SK-N-SH (cell line): ENCODE data around the gene DAPP1. TPM values are rescaled to one million over a fixed set of nuclear protein-coding genes. Genes with fewer than 3 reads are reported as not detected.

Experiments used
- CTCF ChIA-PET: fragments of 300-600, 350-600 bp; formaldehyde crosslinking; extraction: SDS; loops from one replicate; lab custom pipeline; 2021; lab: Yijun Ruan, JAX
- POLR2A ChIA-PET: fragments of 350-600 bp; sonication (Branson Sonifier 250); formaldehyde crosslinking; extraction: SDS; loops from one replicate; lab custom pipeline; 2020; ENCODE audit warnings: antibody characterized with exemption, inconsistent platforms; lab: Yijun Ruan, JAX
- DNase-seq: peaks from one replicate; pipeline ENCODE4 v3.0.0; 2012
- H2AFZ ChIP-seq: fragments of 200-600 bp; sonication (generic); 2 replicates; pipeline ENCODE4 v1.8.1; 2016; ENCODE audit warnings: antibody characterized with exemption, mild to moderate bottlenecking, low read depth
- H3F3A ChIP-seq: fragments of 200-600 bp; sonication (generic); replicated peaks from 2 replicates; pipeline ENCODE3; 2016; ENCODE audit warnings: antibody characterized with exemption, mild to moderate bottlenecking; ENCODE audit not compliant: insufficient read depth
- H3K27ac ChIP-seq, 2 experiments: fragments of 200-500 bp in 1 of 2; fragments of 200-600 bp in 1 of 2; sonication (Bioruptor generic) in 1 of 2; sonication (generic), shearing (Covaris generic) in 1 of 2; 2 replicates each; pipeline versions ENCODE4 v1.5.1 to v1.6.1; 2014 to 2016; ENCODE audit warnings: low read depth in 2 of 2, inconsistent platforms in 1 of 2, low read length in 1 of 2, mild to moderate bottlenecking in 1 of 2, mixed read lengths in 1 of 2
- H3K27me3 ChIP-seq: fragments of 200-600 bp; sonication (generic), shearing (Covaris generic); 2 replicates; pipeline ENCODE4 v1.6.1; 2016; ENCODE audit warnings: mixed run types; ENCODE audit not compliant: insufficient read depth
- H3K36me3 ChIP-seq, 2 experiments: fragments of 200-500 bp in 1 of 2; fragments of 200-600 bp in 1 of 2; sonication (Bioruptor generic) in 1 of 2; sonication (generic) in 1 of 2; replicated peaks in 1 of 2; 2 replicates each; pipeline versions ENCODE3 to v1.5.1; 2014 to 2016; ENCODE audit warnings: low read length in 1 of 2, mild to moderate bottlenecking in 1 of 2; ENCODE audit not compliant: insufficient read depth in 2 of 2, control insufficient read depth in 1 of 2
- H3K4me1 ChIP-seq, 2 experiments: fragments of 200-500 bp in 1 of 2; fragments of 200-600 bp in 1 of 2; sonication (Bioruptor generic) in 1 of 2; sonication (generic), shearing (Covaris generic) in 1 of 2; 2 replicates each; pipeline versions ENCODE4 v1.5.1 to v1.6.1; 2014 to 2016; ENCODE audit warnings: low read depth in 1 of 2, low read length in 1 of 2, mixed run types in 1 of 2; ENCODE audit not compliant: insufficient read depth in 2 of 2, control insufficient read depth in 1 of 2
- H3K4me2 ChIP-seq: fragments of 200-600 bp; sonication (generic), shearing (Covaris generic); 2 replicates; pipeline ENCODE4 v1.6.1; 2017; ENCODE audit warnings: mixed run types
- H3K4me3 ChIP-seq, 2 experiments: fragments of 200-500 bp in 1 of 2; fragments of 200-600 bp in 1 of 2; sonication (Bioruptor generic) in 1 of 2; sonication (generic), shearing (Covaris generic) in 1 of 2; 2 replicates each; pipeline versions ENCODE4 v1.5.1 to v1.8.1; 2014 to 2016; ENCODE audit warnings: low read depth in 2 of 2, inconsistent platforms in 1 of 2, low read length in 1 of 2, mild to moderate bottlenecking in 1 of 2, mixed read lengths in 1 of 2, moderate library complexity in 1 of 2
- H3K79me2 ChIP-seq: fragments of 200-600 bp; sonication (generic); 2 replicates; pipeline ENCODE4 v1.8.1; 2017; ENCODE audit warnings: mild to moderate bottlenecking; ENCODE audit not compliant: insufficient read depth
- H3K9ac ChIP-seq: fragments of 200-600 bp; sonication (generic); 2 replicates; pipeline ENCODE4 v1.6.1; 2017; ENCODE audit warnings: mixed run types
- H3K9me2 ChIP-seq: fragments of 200-600 bp; sonication (generic); 2 replicates; pipeline ENCODE4 v1.6.1; 2017; ENCODE audit warnings: mixed run types
- H3K9me3 ChIP-seq: fragments of 200-600 bp; sonication (generic); 2 replicates; pipeline ENCODE4 v1.6.1; 2017; ENCODE audit warnings: mixed run types, mild to moderate bottlenecking, moderate library complexity
- H4K20me1 ChIP-seq: fragments of 200-600 bp; sonication (generic); 2 replicates; pipeline ENCODE4 v1.6.1; 2017; ENCODE audit warnings: mild to moderate bottlenecking, mixed run types; ENCODE audit not compliant: insufficient read depth
- CHD2 ChIP-seq: fragments of 150-350 bp; IDR thresholded peaks from 2 replicates; pipeline ENCODE4 v1.6.1; 2018; ENCODE audit warnings: low read length; ENCODE audit not compliant: partially characterized antibody
- ELF1 ChIP-seq: IDR thresholded peaks from 2 replicates; pipeline ENCODE4 v1.4.0; 2012
- FOSL2 ChIP-seq: IDR thresholded peaks from 2 replicates; pipeline ENCODE4 v1.4.0; 2012; ENCODE audit warnings: low read depth, mild to moderate bottlenecking, moderate library complexity, borderline replicate concordance
- GABPA ChIP-seq: IDR thresholded peaks from 2 replicates; pipeline ENCODE4 v1.4.0; 2012; ENCODE audit warnings: low read depth, mild to moderate bottlenecking
- GATA2 ChIP-seq: sonication (generic); formaldehyde crosslinking; IDR thresholded peaks from 2 replicates; pipeline ENCODE4 v1.5.0; 2020; ENCODE audit warnings: mild to moderate bottlenecking, missing genetic modification reagents
- JUND ChIP-seq: IDR thresholded peaks from 2 replicates; pipeline ENCODE4 v1.4.0; 2012
- MAX ChIP-seq: IDR thresholded peaks from 2 replicates; pipeline ENCODE4 v1.4.0; 2012; ENCODE audit warnings: low read depth
- MEF2A ChIP-seq: IDR thresholded peaks from 2 replicates; pipeline ENCODE4 v1.4.0; 2012; ENCODE audit warnings: low read depth, borderline replicate concordance
- PBX3 ChIP-seq: IDR thresholded peaks from 2 replicates; pipeline ENCODE4; 2012
- RAD21 ChIP-seq: IDR thresholded peaks from 2 replicates; pipeline ENCODE4 v1.6.1; 2012; ENCODE audit warnings: mild to moderate bottlenecking, low read length
- REST ChIP-seq: IDR thresholded peaks from 2 replicates; pipeline ENCODE4 v1.6.1; 2012; ENCODE audit warnings: mild to moderate bottlenecking, low read depth, low read length, moderate library complexity
- RXRA ChIP-seq: IDR thresholded peaks from 2 replicates; pipeline ENCODE4 v1.4.0; 2012; ENCODE audit warnings: low read depth, mild to moderate bottlenecking, borderline replicate concordance
- SIN3A ChIP-seq: IDR thresholded peaks from 2 replicates; pipeline ENCODE4 v1.6.1; 2012; ENCODE audit warnings: low read depth, mild to moderate bottlenecking, low read length, moderate library complexity, borderline replicate concordance
- SMC3 ChIP-seq: IDR thresholded peaks from 2 replicates; pipeline ENCODE4 v1.6.1; 2012; ENCODE audit warnings: low read depth, low read length, improper control_type of control experiment
- USF1 ChIP-seq: IDR thresholded peaks from 2 replicates; pipeline ENCODE4 v1.4.0; 2012; ENCODE audit warnings: low read depth, borderline replicate concordance
- USF2 ChIP-seq: fragments of 150-350 bp; IDR thresholded peaks from 2 replicates; pipeline ENCODE4 v1.6.1; 2017; ENCODE audit warnings: antibody characterized with exemption, low read length, low read depth, borderline replicate concordance
- YY1 ChIP-seq: IDR thresholded peaks from 2 replicates; pipeline ENCODE4 v1.4.0; 2012; ENCODE audit warnings: low read depth, mild to moderate bottlenecking
- WGBS: methylation state at CpG from one replicate; pipeline ENCODE4 v1.1.6; 2017; ENCODE audit warnings: low lambda C conversion rate; 5-methylcytosine and 5-hydroxymethylcytosine counted together
- polyA plus RNA-seq, 3 experiments: library from polyadenylated mRNA; depleted of rRNA; stranded (reverse); fragments of >200 nt; gene quantifications; 2 replicates each; pipeline ENCODE4 v1.2.3, GENCODE V29; 2012

The DAPP1 gene
- polyA plus RNA-seq, 1 of the 3 experiments (the other 2 are of a cell fraction) = not detected

GRCh38 chr4:99853190-99853589, 36.6 kb downstream of the DAPP1 start:
- POLR2A ChIA-PET = no interaction called here
- Histone ChIP-seq H3K4me1 (peaks cover 0 to 3% of the 10 kb centered on the region in 2 experiments; a peak in 1 of 4 replicates), H4K20me1 (no peaks in the 10 kb centered on the region), H3K79me2 (no peaks in the 10 kb centered on the region), H3K27me3 (no peaks in the 10 kb centered on the region), H3K27ac (no peak overlapping the region), H3K4me3 (no peak overlapping the region), H3K9ac (no peak overlapping the region), H3K36me3 (no peaks in the 10 kb centered on the region), H3K4me2 (no peak overlapping the region), H3K9me3 (no peaks in the 10 kb centered on the region), H2AFZ (no peak overlapping the region), H3K9me2 (no peaks in the 10 kb centered on the region), H3F3A (no peaks in the 10 kb centered on the region)
- CTCF ChIA-PET = no interaction called here
- 55% methylated on average over 3 of the region's 3 CpGs for WGBS
- no peak for DNase-seq
- TF ChIP-seq JUND (no peak), RXRA (no peak), PBX3 (peak; percentile 56)

GRCh38 chr4:99853999-99854398, 37.4 kb downstream of the DAPP1 start:
- DNase-seq = no peak
- Histone ChIP-seq H3K79me2 (no peaks in the 10 kb centered on the region), H3K27me3 (no peaks in the 10 kb centered on the region), H3K4me1 (peaks cover 0 to 3% of the 10 kb centered on the region in 2 experiments; a peak in 1 of 4 replicates), H3K4me2 (no peak overlapping the region), H3K9me3 (no peaks in the 10 kb centered on the region), H3K36me3 (no peaks in the 10 kb centered on the region), H3K27ac (no peak overlapping the region), H3K9me2 (no peaks in the 10 kb centered on the region), H3K4me3 (no peak overlapping the region), H3K9ac (no peak overlapping the region), H4K20me1 (no peaks in the 10 kb centered on the region), H3F3A (no peaks in the 10 kb centered on the region), H2AFZ (no peak overlapping the region)
- ChIA-PET CTCF (interaction anchor here (0.7 to 0.9 kb wide), 2 partner anchors 31 to 95 kb away, joined by 3 read pairs; no protein-coding TSS in a partner anchor), POLR2A (no interaction called here)
- WGBS = 41% methylated on average over 1 of the region's 1 CpG
- TF ChIP-seq MEF2A (no peak), GATA2 (no peak), SMC3 (no peak), GABPA (no peak), YY1 (no peak), MAX (no peak), JUND (no peak)

GRCh38 chr4:99855678-99856077, 39.1 kb downstream of the DAPP1 start:
- Histone ChIP-seq H3K4me1 (peaks cover 0 to 3% of the 10 kb centered on the region in 2 experiments; a peak in 1 of 4 replicates), H3K36me3 (no peaks in the 10 kb centered on the region), H3K4me3 (no peak overlapping the region), H3K9ac (no peak overlapping the region), H3K27me3 (no peaks in the 10 kb centered on the region), H3K4me2 (no peak overlapping the region), H3F3A (no peaks in the 10 kb centered on the region), H3K79me2 (no peaks in the 10 kb centered on the region), H4K20me1 (no peaks in the 10 kb centered on the region), H3K9me3 (no peaks in the 10 kb centered on the region), H3K9me2 (no peaks in the 10 kb centered on the region), H3K27ac (no peak overlapping the region), H2AFZ (no peak overlapping the region)
- no peak for DNase-seq
- POLR2A ChIA-PET = no interaction called here
- CTCF ChIA-PET = interaction anchor here (1.8 kb wide), 1 partner anchor 29 kb away, joined by 4 read pairs; no protein-coding TSS in a partner anchor
- WGBS = 67% methylated on average over 1 of the region's 1 CpG
- TF ChIP-seq RAD21 = no peak
- TF ChIP-seq CHD2 = no peak
- no peak for TF ChIP-seq JUND
- TF ChIP-seq SIN3A = no peak
- TF ChIP-seq USF2 = no peak
- no peak for TF ChIP-seq SMC3
- no peak for TF ChIP-seq RXRA
- TF ChIP-seq ELF1 = no peak
- TF ChIP-seq REST = no peak
- no peak for TF ChIP-seq FOSL2
- no peak for TF ChIP-seq USF1
